RWPE2 (cell line): Measurements from ENCODE around the gene OR10G2.

Source experiments
- ATAC-seq: fragments of 200-7000 bp; cut with Tn5 transposase; 3 replicates; pipeline ENCODE4 v1.9.1; 2021; ENCODE audit warnings: low read depth
- DNase-seq: peaks from one replicate; pipeline ENCODE4 v3.0.0-alpha.2; 2020; ENCODE audit warnings: low spot score
- H3K27ac ChIP-seq: fragments of 450-650 bp; 2 replicates; pipeline ENCODE4 v1.5.1; 2017; ENCODE audit warnings: mild to moderate bottlenecking; ENCODE audit not compliant: poor library complexity, severe bottlenecking
- H3K27me3 ChIP-seq: fragments of 250-450 bp; sonication (Bioruptor Pico); 2 replicates; pipeline ENCODE4 v1.5.1; 2021; ENCODE audit warnings: mild to moderate bottlenecking, moderate library complexity; ENCODE audit not compliant: insufficient read depth, poor library complexity, severe bottlenecking
- H3K36me3 ChIP-seq: fragments of 250-450 bp; sonication (Bioruptor Pico); 2 replicates; pipeline ENCODE4 v1.5.1; 2020; ENCODE audit warnings: low read depth, mild to moderate bottlenecking, moderate library complexity
- H3K4me1 ChIP-seq: fragments of 250-450 bp; sonication (Bioruptor Pico); 2 replicates; pipeline ENCODE4 v1.5.1; 2021; ENCODE audit warnings: mild to moderate bottlenecking, moderate library complexity; ENCODE audit not compliant: insufficient read depth, poor library complexity, severe bottlenecking
- H3K4me3 ChIP-seq: fragments of 250-450 bp; sonication (Bioruptor Pico); 2 replicates; pipeline ENCODE4 v1.5.1; 2021; ENCODE audit warnings: mild to moderate bottlenecking, moderate library complexity; ENCODE audit not compliant: severe bottlenecking
- H3K9me3 ChIP-seq: fragments of 250-450 bp; sonication (Bioruptor Pico); 2 replicates; pipeline ENCODE4 v1.5.1; 2021; ENCODE audit warnings: mild to moderate bottlenecking, moderate library complexity; ENCODE audit not compliant: severe bottlenecking
- TF ChIP-seq, protein P1 (sequence below): fragments of 450-650 bp; IDR thresholded peaks from one replicate; pipeline ENCODE4 v1.5.1; 2017; ENCODE audit warnings: mild to moderate bottlenecking, moderate library complexity; ENCODE audit not compliant: poor library complexity, severe bottlenecking

OR10G2 gene

GRCh38 chr14:21671371-21671770 is 36.6 kb upstream of the OR10G2 start:
- TF ChIP-seq, protein P1, sequence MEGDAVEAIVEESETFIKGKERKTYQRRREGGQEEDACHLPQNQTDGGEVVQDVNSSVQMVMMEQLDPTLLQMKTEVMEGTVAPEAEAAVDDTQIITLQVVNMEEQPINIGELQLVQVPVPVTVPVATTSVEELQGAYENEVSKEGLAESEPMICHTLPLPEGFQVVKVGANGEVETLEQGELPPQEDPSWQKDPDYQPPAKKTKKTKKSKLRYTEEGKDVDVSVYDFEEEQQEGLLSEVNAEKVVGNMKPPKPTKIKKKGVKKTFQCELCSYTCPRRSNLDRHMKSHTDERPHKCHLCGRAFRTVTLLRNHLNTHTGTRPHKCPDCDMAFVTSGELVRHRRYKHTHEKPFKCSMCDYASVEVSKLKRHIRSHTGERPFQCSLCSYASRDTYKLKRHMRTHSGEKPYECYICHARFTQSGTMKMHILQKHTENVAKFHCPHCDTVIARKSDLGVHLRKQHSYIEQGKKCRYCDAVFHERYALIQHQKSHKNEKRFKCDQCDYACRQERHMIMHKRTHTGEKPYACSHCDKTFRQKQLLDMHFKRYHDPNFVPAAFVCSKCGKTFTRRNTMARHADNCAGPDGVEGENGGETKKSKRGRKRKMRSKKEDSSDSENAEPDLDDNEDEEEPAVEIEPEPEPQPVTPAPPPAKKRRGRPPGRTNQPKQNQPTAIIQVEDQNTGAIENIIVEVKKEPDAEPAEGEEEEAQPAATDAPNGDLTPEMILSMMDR, result no peak
- DNase-seq, result no peak
- ATAC-seq, result no peak

GRCh38 chr14:21669284-21669683 is 34.5 kb upstream of the OR10G2 start:
- ATAC-seq, result no peak

More at GRCh38 chr14:21671371-21671770, 36.6 kb upstream of the OR10G2 start:
- Histone ChIP-seq H3K27ac (no peak overlapping the region), H3K9me3 (no peaks in the 10 kb centered on the region), H3K27me3 (peaks cover 17% of the 10 kb centered on the region), H3K4me3 (no peak overlapping the region), H3K4me1 (no peaks in the 10 kb centered on the region), H3K36me3 (no peaks in the 10 kb centered on the region)

DNA sequence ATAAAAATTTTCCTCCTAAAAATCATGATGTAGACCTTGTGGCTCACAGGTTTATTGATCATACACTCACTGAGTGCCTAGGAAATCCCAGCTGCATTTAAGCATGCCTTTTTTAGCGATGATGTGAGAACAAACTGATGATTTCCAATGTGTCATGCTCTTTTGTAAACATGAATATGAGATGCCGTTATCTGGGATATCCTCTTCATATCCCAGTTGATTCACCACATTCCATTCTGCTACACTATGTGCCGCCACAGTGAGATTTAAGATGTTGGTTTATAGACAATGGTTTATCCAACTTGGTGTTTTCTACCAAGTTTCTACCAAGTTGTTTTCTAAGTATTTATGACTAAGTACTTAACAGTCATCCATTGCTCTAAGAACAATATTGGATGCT is 33.6 kb upstream of the OR10G2 start:
- no peaks in the 10 kb centered on the region for H3K4me1 ChIP-seq
- no peaks in the 10 kb centered on the region for H3K9me3 ChIP-seq
- DNase-seq (no peak), ATAC-seq (peak; percentile 79)
- H3K27me3 ChIP-seq, result peaks cover 20% of the 10 kb centered on the region
- TF ChIP-seq, protein P1, result no peak
- H3K27ac ChIP-seq, result no peak overlapping the region
- no peaks in the 10 kb centered on the region for H3K36me3 ChIP-seq
- no peak overlapping the region for H3K4me3 ChIP-seq

More at GRCh38 chr14:21669284-21669683, 34.5 kb upstream of the OR10G2 start:
- DNase-seq, result no peak
- Histone ChIP-seq H3K27me3 (peaks cover 20% of the 10 kb centered on the region), H3K4me3 (no peak overlapping the region), H3K27ac (no peak overlapping the region), H3K4me1 (no peaks in the 10 kb centered on the region), H3K9me3 (no peaks in the 10 kb centered on the region), H3K36me3 (no peaks in the 10 kb centered on the region)
- TF ChIP-seq, protein P1, result no peak

- Histone ChIP-seq H3K4me1 (no peaks in the 10 kb centered on the region), H3K9me3 (no peaks in the 10 kb centered on the region), H3K27ac (no peak overlapping the region), H3K4me3 (no peak overlapping the region), H3K27me3 (peaks cover 39% of the 10 kb centered on the region), H3K36me3 (no peaks in the 10 kb centered on the region)
- TF ChIP-seq, protein P1, result no peak
- ATAC-seq, result no peak
- DNase-seq, result no peak
Observed at GRCh38 chr14:21656980-21657379, 22.2 kb upstream of the OR10G2 start.

GRCh38 chr14:21654215-21654614 is 19.5 kb upstream of the OR10G2 start:
- Histone ChIP-seq H3K4me3 (no peak overlapping the region), H3K4me1 (no peaks in the 10 kb centered on the region), H3K9me3 (no peaks in the 10 kb centered on the region), H3K36me3 (no peaks in the 10 kb centered on the region), H3K27me3 (peaks cover 25% of the 10 kb centered on the region), H3K27ac (no peak overlapping the region)
- DNase-seq (no peak), ATAC-seq (no peak)
- TF ChIP-seq, protein P1, result no peak
